Stimulated activated CD4-positive, alpha-beta T cell treated with anti-CD3 and anti-CD28 coated beads, TNF-alpha, amount 100 ng/mL, for 48 hours (primary cell): Measurements from ENCODE around the gene PHF19.

ENCODE experiments used
- DNase-seq, 3 donors: peaks; one replicate each; pipeline ENCODE4 v3.0.0-alpha.2; 2020; ENCODE audit warnings: low read depth in 3 of 3

Gene PHF19

DNA sequence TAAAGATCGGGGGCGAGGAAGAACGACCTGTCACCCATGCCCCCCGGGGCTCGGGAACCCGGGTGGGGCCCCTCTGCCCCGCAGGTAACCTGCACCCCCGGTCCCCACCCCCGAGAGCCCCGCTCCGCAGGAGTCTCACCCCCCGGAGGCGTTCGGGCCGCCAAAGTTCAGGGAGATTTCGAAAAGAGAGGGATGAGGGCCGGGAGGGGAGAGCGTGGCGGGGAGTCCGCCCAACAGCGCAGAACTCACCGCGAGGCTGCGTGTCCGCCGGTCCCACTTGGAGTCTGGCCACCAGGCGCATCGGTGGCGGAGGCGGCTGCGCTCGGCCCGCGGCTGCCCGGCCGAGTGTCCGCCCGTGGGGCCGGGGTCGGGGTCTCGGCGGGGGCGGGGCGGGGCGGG, at the start of gene PHF19:
Gene PHF19 (minus strand): TSS at position 347 of the 399 bp plus-strand sequence. CDS start 2,447 bp downstream, outside the sequence.
- no peak for DNase-seq

- DNase-seq = no peak
These were observed 49.5 kb upstream of the PHF19 start, which contains the start of gene TRAF1 for GRCh38 chr9:120926397-120926928. TSS of gene TRAF1 (minus strand) at chr9:120926796. CDS start at chr9:120926075, 721 bp downstream.

DNA sequence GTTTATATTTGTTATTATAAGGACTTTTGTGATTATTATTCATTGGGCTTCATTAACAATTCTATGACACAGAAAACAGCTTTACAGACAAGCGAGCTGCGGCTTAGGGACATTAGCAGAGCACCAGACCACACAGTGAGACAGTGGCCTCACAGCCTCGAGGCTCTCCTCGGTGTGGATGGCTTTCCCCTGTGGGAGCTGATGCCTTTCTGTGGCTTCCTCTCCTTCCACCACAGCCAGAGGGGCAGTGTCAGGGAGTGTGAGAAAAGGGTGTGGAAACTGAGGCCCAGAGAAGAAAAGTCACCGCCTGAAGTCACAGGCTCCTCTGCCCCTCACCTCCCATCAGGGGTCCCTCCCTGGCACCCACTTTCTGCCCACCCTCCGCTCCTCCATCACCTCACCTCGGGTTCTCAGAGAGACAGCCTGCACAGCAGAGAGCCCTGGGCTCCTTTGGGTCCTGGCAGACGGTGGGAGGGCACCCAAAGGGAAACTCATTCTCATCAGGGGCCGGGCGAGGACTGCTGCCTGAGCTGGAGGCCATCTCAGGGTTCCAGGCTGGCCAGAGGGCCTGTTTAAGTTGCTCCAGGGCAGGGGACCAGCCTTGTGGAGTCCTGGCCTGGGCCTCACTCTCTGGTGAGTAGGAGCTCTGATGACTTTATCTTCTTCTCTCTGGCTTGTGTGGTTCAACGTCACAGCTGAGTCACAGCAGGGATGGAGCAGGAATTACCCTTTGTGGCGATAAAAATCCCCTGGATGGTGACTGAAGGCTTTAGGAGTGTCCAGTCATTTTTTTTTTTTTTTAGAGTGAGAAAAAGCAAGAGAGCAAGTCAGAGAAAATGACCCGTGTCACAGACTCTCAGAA, 48.8 kb upstream of the PHF19 start:
- peak; percentile 76 to 83 (median 79) for DNase-seq

- DNase-seq = no peak
These were observed 47.9 kb upstream of the PHF19 start for GRCh38 chr9:120924698-120925534.

- DNase-seq = no peak
These were observed 46.8 kb upstream of the PHF19 start for GRCh38 chr9:120923620-120924328.

GRCh38 chr9:120922404-120923195, 45.6 kb upstream of the PHF19 start:
- DNase-seq = no peak

DNA sequence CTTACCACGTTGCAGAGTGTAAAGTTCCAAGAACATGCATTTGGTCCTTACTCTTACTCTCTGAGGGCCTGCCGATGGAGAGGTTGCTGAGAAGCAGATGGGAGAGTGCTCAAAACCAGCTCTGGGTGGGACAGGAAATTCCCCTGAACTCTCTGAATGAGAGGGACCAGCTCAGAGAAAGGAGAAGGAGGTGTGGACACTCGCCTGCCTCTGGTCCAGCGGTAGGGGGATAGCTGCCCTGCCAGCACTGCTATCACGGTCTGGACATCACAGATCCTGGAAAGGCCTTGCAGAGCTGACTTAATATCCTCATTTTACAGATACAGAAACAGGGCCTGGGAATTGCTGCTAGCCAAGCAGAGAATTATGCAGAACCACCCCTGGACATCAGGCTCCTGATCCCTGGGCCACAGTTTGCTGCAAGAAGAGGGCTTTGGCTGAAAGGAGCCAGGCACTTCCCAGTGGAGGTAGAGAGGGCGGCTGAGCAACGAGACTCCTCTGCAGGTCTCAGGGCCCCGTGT, 44.7 kb upstream of the PHF19 start:
- DNase-seq = no peak

- no peak for DNase-seq
These were observed 43.8 kb upstream of the PHF19 start for GRCh38 chr9:120920806-120921178.

DNA sequence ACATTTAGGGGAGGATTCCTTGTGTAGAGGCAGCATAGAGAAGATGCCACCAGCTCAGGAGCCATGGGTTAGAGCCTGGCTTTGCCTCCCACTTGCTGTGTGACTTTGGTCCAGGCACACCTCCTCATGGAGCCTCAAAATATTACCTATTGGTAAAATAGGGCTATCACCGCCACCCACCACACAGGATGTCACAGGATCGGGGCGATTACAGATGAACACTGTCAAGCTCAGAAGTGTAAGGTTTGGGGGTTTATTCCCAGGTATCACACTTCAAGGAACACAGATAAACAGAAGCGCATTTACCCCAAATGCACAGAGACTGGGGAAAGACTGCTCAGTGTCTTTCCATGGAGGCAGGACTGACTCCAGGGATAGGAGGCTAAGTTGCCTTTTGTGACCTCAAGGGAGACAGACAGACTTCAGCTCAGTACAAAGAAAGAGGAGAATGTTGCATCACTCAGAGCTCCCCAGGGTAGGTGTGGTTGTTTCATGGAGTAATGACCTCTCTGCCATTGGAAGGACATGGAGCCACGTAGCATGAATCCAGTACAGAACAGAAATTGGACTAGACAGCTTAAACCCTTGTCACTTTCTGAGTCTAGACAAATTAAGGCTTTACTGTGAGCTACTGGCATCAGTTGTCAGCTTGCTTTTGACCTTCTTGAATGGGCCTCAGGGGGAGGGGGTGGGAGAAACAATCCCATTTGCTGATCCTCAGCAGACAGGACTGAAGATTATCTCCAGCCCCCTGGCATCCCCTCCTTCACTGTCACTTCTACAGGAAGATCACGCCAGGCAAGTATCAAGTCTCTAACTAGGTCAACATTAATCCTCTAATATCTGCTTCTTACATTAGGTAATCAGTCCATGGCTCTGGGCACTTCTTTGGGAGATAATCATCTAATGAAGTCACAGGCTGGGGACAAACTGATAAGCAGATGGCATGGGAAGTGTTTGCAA, 43.1 kb upstream of the PHF19 start:
- no peak for DNase-seq

DNA sequence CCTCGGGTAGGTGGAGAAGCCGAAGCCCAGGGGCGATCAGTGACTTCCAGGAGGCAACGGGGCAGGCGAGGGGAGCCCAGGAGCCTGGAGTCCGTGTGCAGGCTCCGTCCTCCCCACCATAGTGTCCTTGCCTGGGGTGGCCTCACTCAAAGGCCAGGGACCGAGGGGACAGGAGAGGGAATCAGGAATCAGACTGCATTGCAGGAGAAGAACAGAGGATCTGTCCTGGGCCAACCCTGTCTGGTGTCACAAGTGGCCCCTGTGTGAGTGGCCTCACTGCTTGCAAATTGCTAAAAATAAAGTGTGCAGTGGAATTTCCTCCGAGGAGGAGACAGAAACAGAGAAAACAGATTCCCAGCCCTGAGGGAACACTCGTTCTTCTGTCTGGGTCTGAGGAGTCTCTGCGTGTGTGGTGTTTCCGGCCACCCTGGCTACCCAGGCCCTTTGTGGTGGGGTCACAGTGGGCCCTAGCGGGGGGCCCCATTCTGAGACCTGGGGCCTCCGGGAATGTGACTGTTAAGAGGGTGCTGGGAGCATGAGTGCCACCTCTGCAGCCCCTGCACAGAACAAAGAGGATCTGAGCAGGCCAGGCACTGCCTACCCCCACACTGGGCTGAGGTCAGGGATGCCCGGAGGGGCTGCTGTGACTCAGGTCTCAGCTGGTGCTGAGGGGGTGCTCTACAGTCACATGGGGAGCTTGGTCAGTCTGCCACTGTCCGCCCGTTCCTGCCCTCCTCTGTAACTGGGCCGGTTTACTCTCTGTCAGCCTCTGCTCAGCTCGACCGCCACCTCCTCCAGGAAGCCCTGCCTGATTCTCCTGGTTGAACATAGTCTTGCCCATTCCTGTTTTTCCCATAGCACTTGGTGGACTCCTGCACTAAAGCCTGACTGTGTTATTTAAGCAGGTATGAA, 42.2 kb upstream of the PHF19 start:
- no peak for DNase-seq

GRCh38 chr9:120917929-120918762, 41.2 kb upstream of the PHF19 start:
- no peak for DNase-seq

DNA sequence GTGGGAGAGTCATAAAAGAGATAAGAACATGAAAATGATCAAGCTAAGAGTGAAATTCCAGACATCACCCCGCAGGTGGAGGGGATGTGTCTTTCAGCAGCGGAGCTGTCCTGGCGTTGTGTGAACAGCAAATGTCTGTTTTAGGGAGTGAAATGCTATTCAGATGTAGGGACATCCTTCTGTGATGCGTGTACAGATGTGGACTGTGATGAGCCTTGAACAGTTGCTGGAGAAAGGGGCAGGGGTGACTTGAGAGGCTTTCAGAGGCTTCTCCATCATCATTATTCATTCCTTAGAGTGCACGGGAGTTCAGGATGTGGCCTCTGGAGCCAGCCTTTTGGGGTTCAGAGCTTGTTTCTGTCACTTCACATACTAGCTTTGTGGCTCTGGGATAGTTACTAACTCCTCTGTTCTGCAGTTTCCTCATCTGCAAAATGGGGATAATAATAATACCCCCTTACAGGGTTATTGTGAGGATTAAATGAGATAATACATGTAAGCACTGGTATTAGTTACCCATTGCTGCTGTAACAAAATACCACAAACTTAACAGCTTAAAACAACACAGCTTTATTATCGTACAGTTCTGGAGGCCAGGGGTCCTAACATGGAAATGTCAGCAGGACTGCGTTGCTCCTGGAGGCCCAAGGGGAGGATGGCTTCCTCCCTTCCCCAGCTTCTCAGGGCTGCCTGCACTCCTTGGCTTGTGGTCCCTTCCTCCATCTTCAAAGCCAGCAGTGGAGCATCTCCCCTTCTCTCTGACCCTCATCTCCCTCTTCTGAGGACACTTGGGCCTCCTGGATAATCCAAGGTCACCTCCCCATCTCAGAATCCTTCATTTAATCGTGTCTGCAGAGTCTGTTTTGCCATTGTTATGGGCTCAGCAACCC, 40.2 kb upstream of the PHF19 start:
- no peak for DNase-seq

DNA sequence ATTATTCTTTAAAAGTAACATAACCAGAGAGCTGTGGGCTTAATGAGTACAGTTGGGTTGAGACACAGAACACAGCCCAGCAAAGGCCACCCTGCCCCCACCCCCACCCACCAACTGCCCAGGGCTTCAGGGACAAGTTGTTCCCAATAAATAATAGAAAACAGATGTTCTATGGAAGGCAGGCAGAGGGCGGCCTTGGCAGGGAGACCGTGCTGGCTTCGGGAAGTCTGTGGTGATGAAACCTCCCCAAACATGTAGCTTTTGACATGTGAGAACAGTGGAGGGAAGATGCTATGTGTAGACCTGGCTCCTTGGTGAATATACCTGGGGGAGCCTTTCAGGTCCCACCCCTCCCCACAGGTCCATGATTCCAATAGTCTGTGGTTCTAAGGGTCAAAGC, 39.6 kb upstream of the PHF19 start:
- DNase-seq = no peak

DNA sequence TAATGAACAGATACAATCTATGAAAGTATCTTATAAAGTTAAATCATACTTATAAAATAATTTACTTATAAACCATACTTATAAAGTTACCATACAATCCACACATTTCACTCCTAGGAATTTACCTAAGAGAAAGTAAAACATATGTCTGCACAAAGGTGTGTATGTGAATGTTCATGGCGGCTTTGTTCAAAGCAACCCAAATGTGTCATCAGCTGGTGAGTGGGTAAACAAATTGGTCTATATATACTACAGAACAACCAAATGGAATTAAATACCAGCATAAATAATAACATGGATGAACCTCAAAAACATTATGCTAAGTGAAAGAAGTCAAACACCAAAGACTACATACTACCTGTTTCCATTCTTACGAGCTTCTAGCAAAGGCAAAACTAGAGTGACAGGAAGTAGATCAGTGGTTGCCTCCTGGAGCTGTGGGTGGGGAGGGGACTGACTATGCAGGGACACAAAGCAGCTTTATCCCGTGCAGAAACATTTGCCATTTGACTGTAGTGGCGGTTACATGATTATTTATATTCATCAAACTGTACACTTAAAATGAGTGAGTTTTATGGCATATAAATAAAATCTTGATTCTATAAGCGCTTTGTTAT, 39.0 kb upstream of the PHF19 start:
- no peak for DNase-seq

DNA sequence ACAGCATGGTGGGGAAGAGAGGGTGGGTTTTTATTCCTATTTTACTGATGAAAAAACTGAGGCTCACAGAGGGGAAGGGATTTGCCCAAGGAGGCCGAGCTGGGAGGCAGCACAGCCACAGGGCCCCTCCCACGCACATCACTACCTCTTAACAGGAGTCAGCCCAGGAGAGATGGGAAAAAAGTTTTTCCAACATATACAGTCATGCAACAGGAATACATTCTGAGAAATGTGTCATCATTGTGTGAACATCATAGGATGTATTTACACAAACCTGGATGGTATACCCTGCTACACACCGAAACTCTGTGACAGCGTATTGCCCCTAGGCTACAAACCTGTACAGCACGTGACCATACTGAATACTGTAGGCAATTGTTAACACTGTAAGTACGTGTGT, 38.0 kb upstream of the PHF19 start:
- DNase-seq = no peak

DNA sequence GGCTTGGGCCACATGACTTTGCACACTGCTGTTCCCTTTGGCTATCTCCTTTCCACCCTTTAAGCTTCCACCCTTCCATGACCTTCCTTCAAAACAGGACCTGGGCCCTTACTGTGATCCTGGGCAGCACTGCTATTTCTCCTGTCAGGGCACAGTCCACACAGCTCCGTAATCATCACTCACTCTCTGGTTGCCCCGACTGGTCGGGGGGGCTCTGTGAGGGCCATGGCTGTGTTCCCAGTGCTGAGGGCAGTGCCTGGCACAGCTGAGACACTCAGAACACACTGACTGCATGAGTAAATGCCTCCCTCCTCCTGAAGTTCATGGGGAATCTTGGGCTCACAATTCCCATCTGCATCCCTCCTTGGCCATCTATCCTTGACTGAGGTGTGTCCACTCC, 37.4 kb upstream of the PHF19 start:
- DNase-seq = no peak
